DMS153 (cell line): ENCODE results near the gene COL5A1.

Experiments
- DNase-seq: peaks from one replicate; lab custom pipeline; 2025; lab: John Stamatoyannopoulos, UW

Gene COL5A1

DNA sequence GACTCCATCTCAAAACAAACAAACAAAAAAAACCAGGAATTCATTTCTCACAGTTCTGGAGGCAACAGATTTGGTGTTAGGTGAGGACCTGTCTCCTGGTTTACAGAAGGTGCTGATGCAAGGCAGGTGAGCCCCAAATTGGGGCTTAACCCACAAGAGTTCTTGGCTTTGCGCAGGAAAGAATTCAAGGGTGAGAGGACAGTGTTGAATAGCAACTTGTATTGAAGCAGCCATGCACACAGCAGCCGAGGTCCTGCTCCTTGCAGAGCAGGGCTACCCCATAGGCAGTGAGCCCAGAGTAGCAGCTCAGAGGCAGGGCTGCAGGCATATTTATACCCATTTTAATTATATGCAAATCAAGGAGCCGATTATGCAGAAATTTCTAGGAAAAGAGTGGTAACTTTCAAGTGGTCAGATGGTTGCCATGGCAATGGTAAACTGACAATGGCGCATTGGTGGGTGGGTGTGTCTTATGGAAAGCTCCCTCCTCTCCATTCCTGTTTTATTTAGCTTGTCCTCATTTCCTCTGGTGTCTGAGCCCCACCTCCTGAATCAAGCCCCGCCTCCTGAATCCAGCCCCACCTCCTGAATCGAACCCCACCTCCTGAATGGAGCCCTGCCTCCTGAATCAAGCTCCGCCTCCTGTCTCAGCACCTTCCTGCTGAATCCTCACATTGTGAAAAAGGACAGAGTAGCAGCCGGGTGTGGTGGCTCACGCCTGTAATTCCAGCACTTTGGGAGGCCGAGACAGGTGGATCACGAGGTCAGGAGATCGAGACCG lies 34.5 kb upstream of the COL5A1 start:
- DNase-seq, result no peak

DNA sequence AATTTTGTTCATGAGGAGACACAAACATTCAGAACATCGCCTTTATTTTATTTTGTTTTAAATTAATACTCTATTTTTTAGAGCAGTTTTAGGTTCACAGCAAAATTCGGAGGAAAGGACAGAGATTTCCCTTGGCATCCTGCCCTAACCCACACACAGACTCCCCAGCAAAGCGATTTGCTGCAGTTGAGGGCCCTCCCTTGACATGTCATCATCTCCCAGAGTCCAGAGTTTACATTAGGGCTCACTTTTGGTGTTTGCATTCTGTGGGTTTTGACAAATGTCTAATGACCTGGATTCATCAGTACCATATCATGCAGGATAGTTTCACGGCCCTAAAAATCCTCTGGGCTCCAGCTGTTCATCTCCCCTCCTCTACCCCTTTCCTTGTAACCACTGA lies 33.6 kb upstream of the COL5A1 start:
- no peak for DNase-seq

DNA sequence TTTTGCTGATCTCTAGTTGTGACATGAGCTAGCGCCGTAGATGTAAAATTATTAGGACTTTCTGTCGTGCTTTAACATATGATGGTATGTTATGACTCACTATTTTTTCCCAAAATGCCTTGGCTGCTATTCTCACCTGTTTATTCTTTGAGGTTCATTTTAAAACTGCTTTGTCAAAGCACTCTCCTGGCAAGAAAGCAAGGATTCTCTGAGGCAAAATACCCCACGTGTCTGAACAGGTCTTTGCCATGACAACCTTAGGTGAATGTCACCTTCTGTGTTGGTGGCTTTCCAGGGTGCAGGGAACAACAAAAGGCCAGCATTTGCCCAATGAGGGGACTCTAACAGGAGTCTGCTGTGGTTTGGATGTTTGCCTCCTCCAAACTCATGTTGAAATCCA lies 30.6 kb upstream of the COL5A1 start:
- no peak for DNase-seq

DNA sequence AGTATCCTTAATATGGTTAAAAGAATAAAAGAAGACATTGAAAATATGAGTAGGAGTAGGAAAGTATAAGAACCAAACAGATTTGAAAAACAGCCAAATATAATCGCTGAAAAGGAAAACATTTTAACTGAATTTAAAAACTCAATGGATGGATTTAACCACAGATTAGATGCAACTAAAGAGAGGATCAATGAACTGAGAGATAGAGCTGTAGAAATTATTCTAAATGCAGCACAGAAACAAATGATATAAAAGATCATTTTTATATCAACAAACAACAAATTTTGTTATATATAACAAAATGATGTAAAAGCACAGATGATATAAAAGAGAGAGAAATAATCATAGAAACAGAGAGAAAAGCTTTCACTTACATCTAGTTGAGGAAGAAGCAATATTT lies 29.3 kb upstream of the COL5A1 start:
- no peak for DNase-seq

DNA sequence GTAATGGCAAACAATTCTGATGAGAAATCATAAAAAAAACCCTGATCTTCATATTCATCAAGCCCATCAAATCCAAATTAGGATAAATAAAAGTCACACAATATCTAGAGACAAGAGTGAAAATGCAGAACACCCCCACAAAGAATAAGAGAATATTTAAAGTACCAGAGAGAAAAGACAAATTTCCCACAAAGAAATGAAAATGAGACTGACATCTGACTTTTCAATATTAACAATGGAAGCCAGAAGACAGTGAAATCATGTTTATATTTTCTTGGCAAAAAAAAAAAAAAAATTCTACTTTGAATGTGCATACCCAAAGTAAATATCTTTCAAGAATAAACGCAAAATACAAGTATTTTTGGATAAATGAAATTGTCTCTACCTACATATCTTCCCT lies 28.9 kb upstream of the COL5A1 start:
- no peak for DNase-seq

DNA sequence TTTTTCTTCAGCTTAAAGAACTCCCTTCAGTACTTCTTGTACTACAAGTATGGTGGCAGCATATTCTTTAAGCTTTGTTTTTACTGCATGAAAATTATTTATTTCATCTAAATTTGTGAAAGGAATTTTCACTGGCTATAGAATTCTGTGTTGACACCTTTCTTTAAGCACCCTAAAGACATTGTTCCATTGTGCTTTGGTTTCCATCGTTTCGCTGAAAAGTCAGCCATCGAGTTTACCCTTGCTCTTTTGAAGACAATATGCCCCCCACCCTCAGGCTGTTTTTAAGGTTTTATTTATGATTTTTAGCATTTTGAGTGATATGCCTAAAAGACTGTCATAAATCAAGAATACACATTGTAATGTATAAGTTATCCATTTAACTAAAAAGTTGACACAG lies 27.3 kb upstream of the COL5A1 start:
- no peak for DNase-seq

DNA sequence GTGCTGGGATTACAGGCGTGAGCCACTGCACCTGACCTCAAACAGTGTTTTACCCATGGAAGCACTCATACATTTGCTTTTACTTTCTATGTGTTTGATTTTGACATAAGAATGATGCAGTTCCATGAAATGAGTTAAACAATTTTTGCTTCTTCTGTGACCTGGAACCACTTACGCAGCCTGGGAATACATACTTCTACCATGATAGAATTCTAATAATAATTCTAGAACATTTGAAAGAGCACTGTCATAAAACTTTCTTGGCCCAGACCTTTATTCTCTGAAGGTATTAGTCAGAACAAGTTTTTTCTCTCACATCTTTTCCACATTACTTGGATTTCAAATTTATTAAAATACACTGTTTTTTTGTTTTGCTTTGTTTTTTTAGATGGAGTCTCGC lies 25.3 kb upstream of the COL5A1 start:
- no peak for DNase-seq

DNA sequence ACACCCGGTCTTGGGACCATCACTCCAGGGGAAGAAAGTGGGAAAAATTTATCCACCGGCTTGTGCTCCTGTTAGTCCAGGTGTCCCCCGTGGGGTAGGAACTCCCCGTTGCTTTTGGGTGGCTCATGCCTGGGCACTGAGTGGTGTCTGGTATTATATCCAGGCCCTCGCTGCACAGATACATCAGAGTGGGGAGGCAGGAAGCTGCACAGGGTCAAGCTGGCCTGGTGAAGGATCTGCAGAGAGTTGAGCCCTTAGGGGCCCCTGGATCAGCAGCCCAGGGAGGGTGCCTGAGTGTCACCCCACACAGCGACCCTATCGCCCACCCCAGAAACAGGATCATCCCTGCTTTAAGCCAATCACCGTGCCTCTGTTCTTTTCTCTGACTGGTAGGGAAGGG lies 24.4 kb upstream of the COL5A1 start:
- no peak for DNase-seq

DNA sequence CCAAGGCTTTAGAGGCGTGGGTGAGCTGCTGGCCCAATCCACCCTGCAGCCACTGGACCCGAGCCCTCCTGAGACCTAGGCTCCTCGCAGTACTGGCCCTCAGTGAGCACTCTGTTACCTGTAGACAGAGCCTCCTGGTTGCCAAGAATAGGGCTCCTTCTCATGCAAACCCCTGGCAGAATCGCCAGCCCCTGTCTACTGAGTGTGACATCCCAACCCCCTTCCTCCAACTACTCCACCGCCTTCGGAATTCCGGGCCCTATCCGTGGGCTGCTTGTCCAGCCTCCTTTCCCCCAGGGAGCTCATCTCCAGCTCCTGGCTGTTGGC lies 23.8 kb upstream of the COL5A1 start:
- DNase-seq, result no peak

DNA sequence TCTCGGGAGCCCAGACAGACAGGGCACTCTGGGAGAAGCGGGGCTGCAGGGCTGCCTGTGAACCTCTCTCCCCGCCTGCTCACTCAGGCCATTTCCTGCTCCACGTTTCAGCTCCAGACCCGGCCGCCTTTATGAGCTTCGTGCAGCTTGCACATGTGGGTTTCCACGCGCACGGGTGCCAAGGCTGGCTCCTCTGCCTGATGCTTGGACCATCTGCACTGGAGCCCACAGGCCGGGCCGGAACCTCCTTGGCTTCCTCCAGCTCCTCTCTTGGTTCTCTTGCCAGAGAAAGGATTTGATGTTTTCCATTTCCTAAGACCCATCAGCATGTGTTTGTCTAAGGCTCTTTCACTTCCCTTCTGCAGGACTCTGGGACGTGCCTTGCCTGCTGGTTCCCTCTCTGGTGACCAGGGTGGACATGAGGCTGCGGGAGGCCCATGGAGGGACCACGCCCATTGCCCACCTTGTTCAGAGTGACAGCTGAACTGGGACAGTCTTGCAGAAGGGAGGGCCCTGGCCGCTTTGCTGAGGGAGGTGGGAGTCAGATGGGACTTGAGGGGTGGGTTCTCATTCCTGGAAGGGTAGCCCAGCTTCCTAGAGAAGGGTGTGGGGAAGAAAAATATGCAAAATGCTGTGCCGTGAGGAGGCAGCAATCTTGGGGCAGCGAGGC lies 23.3 kb upstream of the COL5A1 start:
- no peak for DNase-seq

DNA sequence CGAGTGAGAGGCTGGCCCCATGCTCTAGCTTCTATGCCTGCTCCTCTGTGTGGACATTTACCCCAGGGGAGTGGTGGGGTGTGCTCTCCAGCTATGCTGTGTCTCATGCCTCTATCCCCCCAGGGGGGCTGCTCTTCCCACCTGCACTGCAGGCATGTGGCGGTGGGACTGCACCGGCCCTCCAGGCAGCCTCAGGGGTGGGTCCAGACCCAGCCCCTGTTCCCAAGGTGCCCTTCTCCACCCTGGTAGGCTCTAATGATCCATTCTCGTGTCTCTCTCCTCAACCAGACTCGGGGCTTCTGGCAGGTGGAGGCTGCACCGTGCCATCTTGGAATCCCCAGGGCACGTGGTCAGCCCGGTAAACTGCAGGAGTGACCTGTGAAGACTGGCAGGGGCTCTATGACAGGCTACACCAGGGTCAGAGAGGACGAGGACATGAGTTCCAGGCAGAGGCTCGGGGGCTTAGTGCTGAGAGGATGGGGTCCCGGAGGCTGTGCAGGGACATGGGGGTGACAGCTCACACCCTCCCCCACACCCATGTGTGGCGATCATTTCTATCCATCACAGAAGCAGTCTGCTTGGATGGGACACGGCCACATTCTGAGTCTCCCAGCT lies 22.7 kb upstream of the COL5A1 start:
- DNase-seq, result no peak

DNA sequence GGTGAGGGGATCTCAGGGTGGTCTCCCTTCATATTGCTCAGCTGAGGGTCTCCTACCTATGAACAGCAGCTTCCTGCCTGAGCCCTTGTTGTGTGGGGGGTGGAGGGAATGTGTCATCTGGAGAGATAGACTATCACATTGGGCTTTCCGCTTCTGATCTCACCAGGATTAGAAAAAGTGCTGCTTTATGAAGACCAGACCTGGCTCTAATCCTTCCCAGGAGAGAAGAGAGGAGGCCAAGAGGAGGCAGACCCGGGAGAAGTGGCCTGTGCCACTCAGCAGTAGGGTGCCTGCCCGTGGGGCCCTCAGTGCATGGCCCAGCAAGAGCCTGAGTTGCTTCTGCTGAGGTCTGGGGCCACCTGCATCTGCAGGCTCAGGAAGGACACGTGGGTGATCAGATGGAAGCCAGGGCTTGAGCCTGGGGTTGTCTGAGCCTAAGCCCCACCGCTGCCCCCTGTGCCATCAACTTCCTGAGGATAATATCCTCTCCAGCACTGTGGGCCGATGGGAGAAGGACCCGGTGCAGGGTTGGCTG lies 22.1 kb upstream of the COL5A1 start:
- no peak for DNase-seq

DNA sequence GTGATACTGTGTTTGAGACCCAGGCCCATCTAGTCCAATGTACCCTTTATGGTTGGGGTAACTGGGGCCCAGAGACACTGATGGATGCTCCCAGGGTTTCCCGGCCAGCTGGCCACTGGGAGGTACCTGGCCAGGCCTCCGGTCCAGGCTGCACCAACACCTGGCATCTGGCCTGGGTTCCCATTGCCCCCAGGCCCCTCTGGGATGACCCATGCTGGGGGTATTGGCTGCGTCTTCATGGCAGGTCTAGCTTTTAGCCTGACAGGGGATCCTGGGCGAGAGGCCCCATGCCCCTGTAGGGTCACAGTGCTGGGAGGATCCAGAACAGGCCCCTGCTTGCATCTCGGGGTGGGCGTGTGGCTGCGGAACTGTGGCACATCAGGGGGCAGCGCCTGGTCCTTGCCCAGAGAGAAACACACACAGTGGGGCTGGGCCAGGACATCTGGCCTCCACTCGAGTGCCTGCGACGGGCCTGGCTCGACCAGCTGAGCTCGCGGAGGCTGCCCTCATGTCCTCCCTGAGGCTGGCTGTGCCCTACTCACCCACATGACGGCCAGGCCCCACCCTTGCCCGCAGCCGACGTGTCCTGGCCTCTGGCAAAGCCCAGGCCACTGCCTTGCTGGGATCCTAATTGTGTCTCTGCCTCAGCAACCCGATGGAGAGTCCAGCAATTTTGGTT lies 21.5 kb upstream of the COL5A1 start:
- DNase-seq, result no peak

DNA sequence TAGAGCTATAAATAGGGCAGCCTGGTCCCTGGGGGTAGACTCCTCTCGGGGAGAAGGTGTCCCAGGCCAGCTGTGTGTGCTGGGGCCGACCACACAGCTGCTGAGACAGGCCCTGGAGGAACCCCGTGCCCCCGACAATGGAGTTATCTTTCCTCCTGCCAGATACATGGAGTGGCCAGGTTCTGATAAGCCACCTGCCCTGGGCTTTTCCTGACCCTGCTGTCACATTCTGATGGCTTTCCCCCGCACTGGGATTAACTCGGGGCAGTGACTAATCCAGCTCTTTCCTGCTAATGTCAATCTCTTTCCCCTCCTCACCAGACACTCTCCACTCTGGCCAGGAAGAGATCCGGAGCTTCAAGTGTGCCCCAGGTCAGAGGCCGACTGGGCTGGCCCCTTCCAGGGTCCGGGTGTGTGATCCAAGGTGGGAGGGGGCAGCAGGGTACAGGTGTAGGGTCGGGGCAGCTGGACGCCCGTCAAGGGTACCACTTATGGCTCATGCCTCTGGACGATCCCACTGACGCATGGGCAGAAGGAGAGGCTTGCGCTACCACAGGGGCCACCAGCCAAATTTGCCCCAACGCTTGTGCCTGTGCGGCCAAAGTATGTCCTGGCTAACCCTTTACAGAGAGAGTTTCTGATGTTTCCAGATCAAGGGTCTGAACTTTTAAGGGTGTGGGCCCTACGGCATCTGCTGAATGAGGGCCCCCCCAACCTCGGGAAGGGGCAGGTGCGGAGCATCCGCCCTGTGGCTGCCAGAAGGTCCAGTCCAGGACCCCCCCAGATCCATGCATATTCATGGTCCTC lies 20.6 kb upstream of the COL5A1 start:
- DNase-seq, result no peak

DNA sequence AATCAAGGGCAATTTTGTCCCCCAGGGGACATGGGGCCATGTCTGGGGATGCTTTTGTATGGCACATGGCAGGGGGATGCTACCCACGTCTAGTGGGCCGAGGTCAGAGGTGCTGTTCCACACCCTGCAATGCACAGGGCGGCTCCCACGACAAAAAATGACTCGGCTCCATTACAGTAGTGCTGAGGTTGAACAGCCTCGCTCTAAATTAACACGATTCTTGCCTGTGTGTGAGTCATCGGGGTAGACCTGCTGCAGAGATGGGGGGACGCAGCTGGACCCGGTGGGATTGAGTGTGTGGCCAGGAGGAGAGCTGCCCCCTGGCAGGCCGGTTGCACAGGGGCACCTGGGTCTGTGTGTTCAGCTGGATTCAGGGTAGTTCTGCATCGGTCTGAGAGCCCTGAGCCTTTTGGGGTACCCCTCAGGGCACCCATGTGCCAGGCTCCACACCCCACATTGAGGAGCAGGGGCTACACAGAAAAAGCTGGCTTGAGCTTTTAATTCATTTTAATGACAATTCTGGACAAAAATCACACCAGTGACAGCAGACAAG lies 20.0 kb upstream of the COL5A1 start:
- DNase-seq, result no peak

DNA sequence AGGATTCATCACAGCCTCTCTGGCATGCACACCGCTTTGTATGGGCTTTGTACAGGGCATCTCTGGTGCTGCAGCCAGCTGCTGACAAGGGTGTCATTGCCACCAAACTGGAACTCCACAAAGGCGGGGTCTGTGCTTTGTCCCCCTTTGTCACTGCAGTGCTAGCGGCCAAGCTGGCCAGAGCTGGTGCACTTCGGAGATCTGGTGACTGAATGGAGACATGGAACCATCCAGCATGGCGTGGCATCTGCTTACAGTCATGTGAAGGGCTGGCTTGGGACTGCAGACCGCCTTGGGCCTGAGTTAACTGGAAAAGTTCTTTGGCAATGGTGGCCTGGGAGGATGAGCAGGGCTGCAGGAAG lies 18.7 kb upstream of the COL5A1 start:
- DNase-seq, result no peak

DNA sequence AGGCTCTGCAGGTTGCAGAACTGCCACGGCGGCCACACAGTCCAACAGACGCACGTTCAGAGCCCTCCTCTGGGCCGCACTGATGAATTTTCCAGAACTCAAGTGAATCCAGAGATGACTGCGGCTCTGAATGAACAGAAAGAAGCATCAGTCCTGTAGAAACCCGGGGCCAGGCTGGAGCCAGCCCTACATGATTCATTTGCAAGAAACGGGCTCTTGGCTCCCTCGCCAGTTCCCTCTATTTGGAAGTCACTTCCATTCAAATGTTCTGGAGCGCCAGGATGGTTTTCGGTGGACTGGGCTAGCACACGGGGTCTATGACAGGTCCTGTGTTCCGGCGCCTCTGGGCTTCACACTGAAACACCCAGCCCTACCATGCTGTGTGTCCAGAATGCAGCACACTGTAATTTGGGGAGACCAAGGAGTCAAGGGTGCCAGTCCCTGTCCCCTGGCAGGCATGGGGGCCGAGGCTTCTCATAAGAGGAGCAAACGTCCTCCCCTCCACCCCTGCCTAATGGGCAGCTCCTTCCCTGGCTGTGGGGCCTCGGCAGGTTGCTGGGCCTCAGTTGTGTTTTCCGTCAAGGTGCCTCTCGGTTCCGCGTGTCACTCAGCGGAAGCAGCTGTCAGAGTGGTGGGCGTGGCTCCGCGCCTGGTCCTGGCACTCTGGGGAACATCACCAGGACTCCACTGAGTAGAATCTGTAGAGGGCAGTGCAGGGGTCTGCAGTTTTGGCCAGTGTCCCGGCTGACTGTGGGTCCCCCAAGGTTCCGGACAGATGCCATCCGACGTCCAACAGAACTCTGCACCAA lies 18.1 kb upstream of the COL5A1 start:
- no peak for DNase-seq

DNA sequence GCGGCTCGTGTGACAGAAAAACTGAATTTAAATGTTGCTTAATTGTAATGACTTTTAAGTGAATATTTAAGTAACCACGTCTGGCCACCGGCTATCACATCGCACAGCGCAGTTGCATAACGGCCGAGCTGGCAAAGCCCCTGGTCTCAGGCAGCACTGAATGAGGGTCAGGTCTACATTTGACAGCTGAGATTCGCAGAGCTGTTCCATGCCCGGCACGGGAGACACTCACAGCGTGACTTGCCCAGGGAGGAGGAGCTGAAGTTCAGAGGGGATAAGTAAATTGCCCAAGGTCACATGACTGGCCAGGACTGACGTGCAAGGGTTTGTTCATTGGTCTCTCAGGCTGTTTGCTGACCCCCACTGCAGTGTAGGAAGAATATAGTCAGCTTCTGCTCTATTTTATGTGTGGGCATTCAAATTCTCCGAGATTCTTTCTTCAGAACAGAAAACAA lies 17.4 kb upstream of the COL5A1 start:
- no peak for DNase-seq

DNA sequence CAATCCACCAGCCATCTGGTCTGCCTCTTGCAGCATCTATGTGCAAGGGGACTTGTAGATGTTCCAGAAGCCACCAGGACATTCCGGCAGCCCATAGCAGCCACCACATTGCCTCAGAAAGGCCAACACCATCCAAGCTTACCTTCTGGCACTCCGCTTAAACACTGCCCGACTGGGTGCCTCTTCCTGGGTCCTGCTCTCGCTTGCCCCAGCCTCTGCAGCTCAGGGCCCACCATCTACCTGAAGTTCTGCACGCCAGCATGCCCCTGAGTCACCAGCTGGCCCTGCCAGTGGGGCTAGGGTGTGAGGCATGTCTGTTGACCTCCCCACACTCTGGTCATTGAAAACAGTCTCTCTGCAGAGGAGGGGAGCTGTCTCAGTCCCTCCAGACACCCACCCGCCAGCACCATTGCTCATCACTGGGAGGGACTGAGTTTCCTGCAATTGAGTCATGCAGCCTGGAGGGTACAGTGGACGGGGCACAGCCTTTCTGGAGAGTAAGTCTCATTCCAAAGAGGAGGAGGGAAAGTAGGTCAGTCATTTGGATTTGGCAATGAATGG lies 16.9 kb upstream of the COL5A1 start:
- no peak for DNase-seq

DNA sequence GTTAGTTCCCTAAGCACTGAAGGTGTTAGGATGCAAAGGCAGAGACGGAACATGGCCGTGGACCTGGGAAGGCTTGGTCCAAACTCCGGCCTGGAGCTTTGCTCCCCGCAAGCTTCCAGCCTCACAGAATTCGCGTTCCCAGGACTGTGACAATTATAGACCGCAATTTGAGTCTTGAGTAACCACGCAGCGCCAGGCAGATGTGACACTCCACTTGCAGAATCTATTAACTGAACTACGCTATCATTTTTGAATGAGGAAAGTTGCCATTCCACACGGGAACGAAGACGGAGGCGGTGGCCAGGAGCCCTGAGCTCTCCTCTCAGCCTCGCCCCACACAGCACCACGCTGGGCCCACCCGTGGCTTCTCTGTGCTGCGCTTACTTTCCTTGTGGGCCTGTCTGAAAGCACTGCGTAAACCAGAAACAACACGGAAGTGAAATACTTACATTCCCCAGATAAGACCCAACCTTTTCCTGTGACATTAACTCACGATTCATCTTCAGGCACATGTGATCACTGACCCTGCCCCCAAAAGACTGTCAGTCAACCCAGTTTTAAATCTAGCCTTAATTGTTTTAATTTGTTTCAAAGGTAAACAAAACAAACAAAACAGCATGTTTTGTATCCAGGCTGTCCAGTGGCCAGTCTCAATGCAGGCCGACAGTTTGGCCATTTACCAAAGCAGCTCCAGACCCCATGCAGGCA lies 16.1 kb upstream of the COL5A1 start:
- no peak for DNase-seq
